KG1 (cell line): ENCODE measurements around the gene CST7.

Experiments
- DNase-seq: peaks from one replicate; lab custom pipeline; 2025; lab: John Stamatoyannopoulos, UW

Gene CST7

GRCh38 chr20:25005220-25005619, 56.2 kb downstream of the CST7 start:
- DNase-seq: no peak

GRCh38 chr20:25005661-25006060, 56.6 kb downstream of the CST7 start:
- DNase-seq: no peak

GRCh38 chr20:25006431-25007167, 57.5 kb downstream of the CST7 start:
- no peak for DNase-seq

DNA sequence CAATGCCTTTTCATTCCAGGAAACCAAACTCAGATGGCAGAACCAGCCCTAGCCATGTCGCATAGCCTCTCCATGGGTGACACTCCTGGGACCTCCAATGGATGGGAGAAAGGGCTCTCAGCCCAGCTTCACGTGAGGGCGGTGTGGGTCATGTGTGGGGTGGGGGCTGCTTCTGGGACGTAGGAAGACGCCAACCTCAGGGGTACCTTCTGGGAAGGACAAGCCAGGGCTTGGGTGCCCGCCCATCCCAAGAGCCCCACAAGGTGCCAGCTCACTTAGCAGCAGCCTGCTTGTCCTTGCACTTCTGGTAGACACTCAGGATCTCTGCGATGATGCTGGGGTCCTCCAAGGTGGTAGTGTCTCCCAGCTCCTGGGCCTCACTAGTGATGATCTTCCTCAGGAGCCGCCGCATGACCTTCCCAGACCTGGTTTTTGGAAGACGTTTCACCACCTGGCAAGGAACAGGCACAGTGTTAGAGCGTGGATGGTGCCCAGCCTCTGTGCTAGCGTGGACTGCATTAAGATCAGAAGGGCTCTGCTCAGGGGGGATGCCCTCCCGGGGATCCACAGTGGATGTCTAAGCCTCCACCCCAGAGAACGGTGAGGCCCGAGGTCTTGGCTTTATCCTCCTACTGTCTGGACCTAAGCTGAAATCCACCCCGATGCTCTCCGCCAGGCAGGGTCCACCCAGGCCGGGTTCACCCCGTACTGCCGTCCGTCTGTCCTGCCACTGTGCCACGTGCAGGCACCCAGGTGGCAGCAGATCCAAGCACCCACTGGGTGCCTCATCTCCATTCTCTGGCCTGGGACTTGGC, 58.6 kb downstream of the CST7 start:
- no peak for DNase-seq

- no peak for DNase-seq
These were observed 59.5 kb downstream of the CST7 start for GRCh38 chr20:25008388-25009217.
